Iris pigment epithelial cell (primary cell): ENCODE measurements around the gene ADCY3.

ENCODE experiments used
- DNase-seq: peaks from one replicate; pipeline ENCODE4 v3.0.0-alpha.2; 2011; ENCODE audit warnings: low read depth

ADCY3 gene

GRCh38 chr2:24844023-24844685 lies 75.9 kb downstream of the ADCY3 start:
- DNase-seq = no peak

GRCh38 chr2:24843330-24843860 lies 76.6 kb downstream of the ADCY3 start:
- no peak for DNase-seq

- DNase-seq = no peak
Measured at GRCh38 chr2:24842081-24843050, 77.7 kb downstream of the ADCY3 start.

- DNase-seq = no peak
Measured at GRCh38 chr2:24840962-24841945, 78.8 kb downstream of the ADCY3 start.

GRCh38 chr2:24840164-24840869 lies 79.7 kb downstream of the ADCY3 start:
- no peak for DNase-seq

GRCh38 chr2:24839729-24840128 lies 80.3 kb downstream of the ADCY3 start:
- DNase-seq = no peak

- DNase-seq = no peak
Measured at GRCh38 chr2:24838541-24838940, 81.5 kb downstream of the ADCY3 start.

- no peak for DNase-seq
Measured at GRCh38 chr2:24837996-24838513, 82.0 kb downstream of the ADCY3 start.

- no peak for DNase-seq
Measured at GRCh38 chr2:24836706-24837105, 83.3 kb downstream of the ADCY3 start.

GRCh38 chr2:24836206-24836605 lies 83.8 kb downstream of the ADCY3 start:
- DNase-seq = no peak

- DNase-seq = peak; percentile 65
Measured at GRCh38 chr2:24835411-24835810, 84.6 kb downstream of the ADCY3 start.

GRCh38 chr2:24834733-24835395 lies 85.2 kb downstream of the ADCY3 start:
- DNase-seq = no peak

- DNase-seq = no peak
Measured at GRCh38 chr2:24833821-24834732, 86.0 kb downstream of the ADCY3 start.

GRCh38 chr2:24832931-24833701 lies 86.9 kb downstream of the ADCY3 start:
- DNase-seq = no peak

- no peak for DNase-seq
Measured at GRCh38 chr2:24832521-24832920, 87.5 kb downstream of the ADCY3 start.

GRCh38 chr2:24832073-24832461 lies 88.0 kb downstream of the ADCY3 start:
- no peak for DNase-seq

- no peak for DNase-seq
Measured at GRCh38 chr2:24831221-24832072, 88.6 kb downstream of the ADCY3 start.

- DNase-seq = no peak
Measured at GRCh38 chr2:24830786-24831185, 89.3 kb downstream of the ADCY3 start.
